Astrocyte (in vitro differentiated cells and primary cell): ENCODE measurements around the gene MACROH2A1. TPM values are rescaled to one million over a fixed set of nuclear protein-coding genes. Genes with fewer than 3 reads are reported as not detected.

ENCODE experiments used
- DNase-seq: peaks from one replicate; pipeline ENCODE4 v3.0.0-alpha.2; 2010; ENCODE audit warnings: low read depth
- FAIRE-seq: peaks from 2 replicates; lab custom pipeline; 2011; peaks lifted over from hg19 to GRCh38; lab: Jason Lieb, UNC
- H2AFZ ChIP-seq: 2 replicates; pipeline ENCODE4 v1.6.0; 2012; ENCODE audit warnings: low read depth, low read length, inconsistent platforms
- H3K27ac ChIP-seq: 2 replicates; pipeline ENCODE4 v1.5.1; 2011; ENCODE audit warnings: low read depth, low read length, inconsistent platforms
- H3K27me3 ChIP-seq: 2 replicates; pipeline ENCODE4 v1.6.0; 2011; ENCODE audit warnings: low read length, inconsistent platforms; ENCODE audit not compliant: insufficient read depth
- H3K36me3 ChIP-seq: 2 replicates; pipeline ENCODE4 v1.5.1; 2011; ENCODE audit warnings: low read length, inconsistent platforms; ENCODE audit not compliant: insufficient read depth
- H3K4me1 ChIP-seq: 2 replicates; pipeline ENCODE4 v1.5.1; 2011; ENCODE audit warnings: low read length, inconsistent platforms; ENCODE audit not compliant: insufficient read depth
- H3K4me2 ChIP-seq: 2 replicates; pipeline ENCODE4 v1.6.0; 2012; ENCODE audit warnings: low read length, inconsistent platforms
- H3K4me3 ChIP-seq: 2 replicates; pipeline ENCODE4 v1.5.1; 2011; ENCODE audit warnings: low read depth, mild to moderate bottlenecking, low read length, inconsistent platforms; ENCODE audit not compliant: insufficient read depth
- H3K79me2 ChIP-seq: 2 replicates; pipeline ENCODE4 v1.6.0; 2012; ENCODE audit warnings: mild to moderate bottlenecking, low read length, inconsistent platforms; ENCODE audit not compliant: insufficient read depth
- H3K9ac ChIP-seq: 2 replicates; pipeline ENCODE4 v1.6.0; 2012; ENCODE audit warnings: mild to moderate bottlenecking, low read length, inconsistent platforms
- H3K9me3 ChIP-seq: 2 replicates; pipeline ENCODE4 v1.5.1; 2012; ENCODE audit warnings: low read depth, mild to moderate bottlenecking, low read length, inconsistent platforms; ENCODE audit not compliant: insufficient read depth
- H4K20me1 ChIP-seq: 2 replicates; pipeline ENCODE4 v1.6.0; 2012; ENCODE audit warnings: low read length, inconsistent platforms; ENCODE audit not compliant: insufficient read depth
- H3K27ac Mint-ChIP-seq: one replicate; pipeline ENCODE4 v1.8.0; 2021; ENCODE audit warnings: mild to moderate bottlenecking, mixed read lengths; ENCODE audit not compliant: unreplicated experiment
- H3K27me3 Mint-ChIP-seq: one replicate; pipeline ENCODE4 v1.8.0; 2021; ENCODE audit warnings: low read depth, mixed read lengths; ENCODE audit not compliant: unreplicated experiment
- H3K36me3 Mint-ChIP-seq: one replicate; pipeline ENCODE4 v1.8.0; 2021; ENCODE audit warnings: low read depth, mixed read lengths; ENCODE audit not compliant: unreplicated experiment
- H3K4me1 Mint-ChIP-seq: one replicate; pipeline ENCODE4 v1.8.0; 2021; ENCODE audit warnings: low read depth, mixed read lengths; ENCODE audit not compliant: unreplicated experiment
- H3K4me3 Mint-ChIP-seq: one replicate; pipeline ENCODE4 v1.8.0; 2021; ENCODE audit warnings: mild to moderate bottlenecking, moderate library complexity, mixed read lengths; ENCODE audit not compliant: unreplicated experiment
- H3K9me3 Mint-ChIP-seq: one replicate; pipeline ENCODE4 v1.8.0; 2021; ENCODE audit warnings: mild to moderate bottlenecking, mixed read lengths; ENCODE audit not compliant: unreplicated experiment
- CTCF ChIP-seq: IDR thresholded peaks from 2 replicates; pipeline ENCODE4 v1.5.1; 2011; ENCODE audit warnings: low read depth, mild to moderate bottlenecking, inconsistent platforms, low read length, moderate library complexity; ENCODE audit not compliant: insufficient read depth
- EZH2 ChIP-seq: IDR thresholded peaks from 2 replicates; pipeline ENCODE4 v1.6.1; 2012; ENCODE audit warnings: mild to moderate bottlenecking, low read length, inconsistent platforms; ENCODE audit not compliant: insufficient read depth
- total RNA-seq: library from RNA; stranded (reverse); gene quantifications from 2 replicates; pipeline ENCODE4 v1.2.1, GENCODE V29; 2021

MACROH2A1 gene
- total RNA-seq, 1 donor from 2014 or later: 143 TPM

GRCh38 chr5:135405082-135405481, 6.1 kb upstream of the MACROH2A1 start:
- TF ChIP-seq EZH2 (no peak), CTCF (no peak)

GRCh38 chr5:135402031-135402430, 3.0 kb upstream of the MACROH2A1 start:
- Histone ChIP-seq H3K4me2 (no peak overlapping the region), H3K4me3 (no peak overlapping the region), H3K27ac (no peak overlapping the region), H3K79me2 (peaks cover 26% of the 10 kb centered on the region), H3K9me3 (peaks cover 3% of the 10 kb centered on the region), H3K36me3 (no peaks in the 10 kb centered on the region), H3K27me3 (no peaks in the 10 kb centered on the region), H3K9ac (no peak overlapping the region), H4K20me1 (peaks cover 13% of the 10 kb centered on the region), H3K4me1 (peaks cover 20% of the 10 kb centered on the region), H2AFZ (no peak overlapping the region)
- no peak overlapping the region for H3K4me3 Mint-ChIP-seq
- peaks cover 23% of the 10 kb centered on the region for H3K4me1 Mint-ChIP-seq
- no peak overlapping the region for H3K27ac Mint-ChIP-seq
- FAIRE-seq (no peak), DNase-seq (no peak)
- TF ChIP-seq EZH2 (no peak), CTCF (no peak)
- peaks cover 2% of the 10 kb centered on the region for H3K9me3 Mint-ChIP-seq
- H3K36me3 Mint-ChIP-seq: peaks cover 2% of the 10 kb centered on the region
- H3K27me3 Mint-ChIP-seq: peaks cover 3% of the 10 kb centered on the region

More at GRCh38 chr5:135405082-135405481, 6.1 kb upstream of the MACROH2A1 start:
- Histone ChIP-seq H3K36me3 (no peaks in the 10 kb centered on the region), H4K20me1 (no peaks in the 10 kb centered on the region), H3K79me2 (no peaks in the 10 kb centered on the region), H3K27me3 (no peaks in the 10 kb centered on the region), H3K4me3 (no peak overlapping the region), H2AFZ (no peak overlapping the region), H3K27ac (no peak overlapping the region), H3K4me1 (peaks cover 2% of the 10 kb centered on the region), H3K4me2 (no peak overlapping the region), H3K9ac (no peak overlapping the region), H3K9me3 (peaks cover 3% of the 10 kb centered on the region)
- FAIRE-seq (no peak), DNase-seq (no peak)
- peaks cover 3% of the 10 kb centered on the region for H3K27me3 Mint-ChIP-seq
- peaks cover 2% of the 10 kb centered on the region for H3K9me3 Mint-ChIP-seq
- no peak overlapping the region for H3K27ac Mint-ChIP-seq
- H3K36me3 Mint-ChIP-seq: no peaks in the 10 kb centered on the region
- H3K4me1 Mint-ChIP-seq: peaks cover 9% of the 10 kb centered on the region
- H3K4me3 Mint-ChIP-seq: no peak overlapping the region

- H2AFZ ChIP-seq: no peak overlapping the region
- peaks cover 38% of the 10 kb centered on the region for H3K79me2 ChIP-seq
- H3K9ac ChIP-seq: no peak overlapping the region
- H3K36me3 Mint-ChIP-seq: peaks cover 2% of the 10 kb centered on the region
- no peak overlapping the region for H3K27ac Mint-ChIP-seq
- no peak for DNase-seq
- no peak overlapping the region for H3K4me2 ChIP-seq
- FAIRE-seq: no peak
- H4K20me1 ChIP-seq: peaks cover 24% of the 10 kb centered on the region
- TF ChIP-seq EZH2 (no peak), CTCF (no peak)
- H3K4me3 ChIP-seq: no peak overlapping the region
- H3K9me3 ChIP-seq: peaks cover 3% of the 10 kb centered on the region
- no peak overlapping the region for H3K27ac ChIP-seq
- peaks cover 28% of the 10 kb centered on the region for H3K4me1 ChIP-seq
- H3K27me3 ChIP-seq: no peaks in the 10 kb centered on the region
- peaks cover 29% of the 10 kb centered on the region for H3K4me1 Mint-ChIP-seq
- H3K27me3 Mint-ChIP-seq: peaks cover 3% of the 10 kb centered on the region
- no peaks in the 10 kb centered on the region for H3K36me3 ChIP-seq
- peaks cover 2% of the 10 kb centered on the region for H3K9me3 Mint-ChIP-seq
- H3K4me3 Mint-ChIP-seq: peak overlapping the region; percentile 94
Observed at GRCh38 chr5:135400866-135401265, 1.8 kb upstream of the MACROH2A1 start.
